Heart right ventricle (tissue), 16 donors: Measurements from ENCODE around the gene FAM168A. TPM values are rescaled to one million over a fixed set of nuclear protein-coding genes. Genes with fewer than 3 reads are reported as not detected.

Experiments
- ATAC-seq, 8 donors: fragments of 200-7000 bp; cut with Tn5 transposase; one replicate each; pipeline ENCODE4 v1.9.1; 2020; ENCODE audit warnings: mild to moderate bottlenecking in 8 of 8, moderate library complexity in 8 of 8, moderate number of reproducible peaks in 1 of 8
- DNase-seq, 2 donors: peaks; one replicate each; pipeline ENCODE4 v3.0.0-alpha.2; 2020
- H3K27ac ChIP-seq, 10 donors: fragments of 200-600 bp; sonication (generic) in 2 of 10; one replicate each; pipeline versions ENCODE4 v1.5.0 to v1.8.0; 2020 to 2022; ENCODE audit warnings: mild to moderate bottlenecking in 3 of 10
- H3K27me3 ChIP-seq, 7 donors: fragments of 200-600 bp; one replicate each; pipeline ENCODE4 v1.8.0; 2021 to 2022; ENCODE audit warnings: mild to moderate bottlenecking in 2 of 7
- H3K36me3 ChIP-seq, 9 donors: fragments of 200-600 bp; sonication (generic) in 1 of 9; one replicate each; pipeline versions ENCODE4 v1.5.0 to v1.8.0; 2020 to 2022; ENCODE audit warnings: mild to moderate bottlenecking in 2 of 9
- H3K4me1 ChIP-seq, 9 donors: fragments of 200-600 bp; sonication (generic) in 1 of 9; one replicate each; pipeline versions ENCODE4 v1.5.0 to v1.8.0; 2020 to 2022; ENCODE audit warnings: mild to moderate bottlenecking in 4 of 9
- H3K4me3 ChIP-seq, 10 donors: fragments of 200-600 bp; sonication (generic) in 2 of 10; one replicate each; pipeline versions ENCODE4 v1.5.0 to v1.8.0; 2020 to 2022; ENCODE audit warnings: mild to moderate bottlenecking in 7 of 10, moderate library complexity in 2 of 10
- H3K9me3 ChIP-seq, 11 donors: fragments of 200-600 bp in 10 of 11; sonication (generic) in 2 of 11; one replicate each; pipeline versions ENCODE4 v1.5.0 to v1.8.0; 2013 to 2022; ENCODE audit warnings: mild to moderate bottlenecking in 2 of 11, control low read depth in 1 of 11, moderate library complexity in 1 of 11
- CTCF ChIP-seq, 9 donors: fragments of 200-600 bp; sonication (generic) in 2 of 9; IDR thresholded peaks; one replicate each; pipeline versions ENCODE4 v1.5.0 to v1.8.0; 2021 to 2022; ENCODE audit warnings: antibody characterized with exemption in 9 of 9, mild to moderate bottlenecking in 5 of 9, moderate library complexity in 1 of 9
- WGBS, 2 donors: extraction: QIAGEN DNeasy Blood & Tissue Kit; methylation state at CpG; one replicate each; pipeline ENCODE4 v1.1.7; 2013; ENCODE audit warnings: inconsistent platforms in 1 of 2; 5-methylcytosine and 5-hydroxymethylcytosine counted together
- intact Hi-C, 10 donors: fragments of 100-400 bp; cut with DNase I; formaldehyde crosslinking; loops; one replicate each; pipeline versions ENCODE4 v1.11.1 to v1.14.2; 2022
- polyA plus RNA-seq, 2 donors: library from polyadenylated mRNA; stranded (reverse); fragments of 200-250 nt; gene quantifications; one replicate each; pipeline ENCODE4 v1.2.3, GENCODE V29; 2013
- total RNA-seq, 10 donors: library from RNA; stranded (reverse); fragmentation: NEBNext Ultra II Directional in 3 of 10; extraction: Animal tissue kit (Norgen Biotek cat#: 25700) in 3 of 10; gene quantifications; one replicate each; pipeline versions ENCODE4 v1.2.1 to v1.2.4, GENCODE V29; 2021 to 2023
- donor health status: Arrhythmogenic right ventricular cardiomyopathy.
- donor health status: ischemic (EF 13 %, LVEDD 7.1; RV severe dilation, severe dysfunction).
- donor health status: healthy with polysubstance abuse.
- donor health status: DM: no; HTN: yes; CAD: no.
- donor health status: DM: no; HTN: no; CAD: no.
- donor health status: ischemic (EF 25% LVEDD 6.9; RV normal size, moderate dysfunction).
- donor health status: ischemic (EF 25% LVEDD 5.7; RV mildly dilated, moderate dysfunction).
- donor health status: healthy.
- donor health status: DM: yes; HTN: yes; CAD: no.
- donor health status: Ischemic cardiomyopathy.
- donor health status: ischemic (EF 35%, LVEDD 5.7; RV mildly dilated, moderate dysfunction).
- donor health status: nonischemic (EF 11% LVEDD 7.7; RV severe dilation, severe dysfunction).
- donor health status: DM: yes; HTN: yes; CAD: no.
- donor health status: PGD.
- donor health status: ischemic (EF 29% LVEDD 5.4; RV normal size, mild dysfunction).
- donor health status: nonischemic (EF 23%, LVEDD 6.1; RV moderate dilation, normal function).

FAM168A gene
- total and polyA plus RNA-seq, 12 donors = 7.9 to 37.1 (median 31.8) TPM

GRCh38 chr11:73467505-73467904 is 130.4 kb downstream of the FAM168A start:
- Histone ChIP-seq H3K36me3 (no peaks in the 10 kb centered on the region), H3K4me1 (peaks cover 10 to 76% (median 61%) of the 10 kb centered on the region in 9 donors), H3K9me3 (no peaks in the 10 kb centered on the region), H3K27me3 (no peaks in the 10 kb centered on the region), H3K27ac (peak overlapping the region in 8 of 10 donors; percentile 5 to 70 (median 46)), H3K4me3 (no peak overlapping the region)
- ATAC-seq (peak in 6 of 8 donors; percentile 49 to 78 (median 62)), DNase-seq (no peak)
- intact Hi-C loops = loop anchor here in 3 of 10 donors (5.0 to 10.0 kb wide), 4 partner anchors 50 to 130 kb away; partner anchors contain the start of gene FAM168A (in 2 of the 3)
- 17 to 55% methylated on average over 2 of the region's 2 CpGs for WGBS, 2 donors
- no peak for TF ChIP-seq CTCF (IDR thresholded peaks at IDR 0.05)

- no peaks in the 10 kb centered on the region for H3K27me3 ChIP-seq
- 91 to 93% methylated on average over 1 of the region's 1 CpG for WGBS, 2 donors
- ATAC-seq = no peak
- H3K4me3 ChIP-seq = no peak overlapping the region
- H3K36me3 ChIP-seq = no peaks in the 10 kb centered on the region
- peak overlapping the region in 6 of 10 donors; percentile 1 to 73 (median 56) for H3K27ac ChIP-seq
- peak in 2 of 9 donors; percentile 8 to 9 for TF ChIP-seq CTCF (IDR thresholded peaks at IDR 0.05)
- peaks cover 10 to 84% (median 69%) of the 10 kb centered on the region in 9 donors for H3K4me1 ChIP-seq
- no peak for DNase-seq
- intact Hi-C loops = loop anchor here in 3 of 10 donors (5.0 to 10.0 kb wide), 4 partner anchors 49 to 131 kb away; partner anchors contain the start of gene FAM168A (in 2 of the 3)
- no peaks in the 10 kb centered on the region for H3K9me3 ChIP-seq
These were observed 131.3 kb downstream of the FAM168A start for GRCh38 chr11:73466643-73467042.

- Histone ChIP-seq H3K4me1 (peaks cover 10 to 92% (median 75%) of the 10 kb centered on the region in 9 donors), H3K27me3 (no peaks in the 10 kb centered on the region), H3K9me3 (no peaks in the 10 kb centered on the region), H3K36me3 (no peaks in the 10 kb centered on the region), H3K27ac (peak overlapping the region in 9 of 10 donors; percentile 4 to 73 (median 60)), H3K4me3 (no peak overlapping the region)
- DNase-seq (no peak), ATAC-seq (no peak)
- 70 to 84% methylated on average over 1 of the region's 1 CpG for WGBS, 2 donors
- no peak for TF ChIP-seq CTCF (IDR thresholded peaks at IDR 0.05)
- intact Hi-C loops = loop anchor here in 3 of 10 donors (5.0 to 10.0 kb wide), 4 partner anchors 49 to 131 kb away; partner anchors contain the start of gene FAM168A (in 2 of the 3)
These were observed 132.0 kb downstream of the FAM168A start for GRCh38 chr11:73465871-73466270.

GRCh38 chr11:73465023-73465675 is 132.8 kb downstream of the FAM168A start:
- Histone ChIP-seq H3K9me3 (no peaks in the 10 kb centered on the region), H3K27me3 (no peaks in the 10 kb centered on the region), H3K4me3 (no peak overlapping the region), H3K36me3 (no peaks in the 10 kb centered on the region), H3K27ac (peak overlapping the region in 9 of 10 donors; percentile 4 to 73 (median 60)), H3K4me1 (peaks cover 10 to 96% (median 73%) of the 10 kb centered on the region in 9 donors)
- DNase-seq (no peak), ATAC-seq (peak; percentile 39 to 82 (median 64))
- WGBS, 2 donors = 86 to 95% methylated on average over 3 of the region's 3 CpGs
- TF ChIP-seq CTCF (IDR thresholded peaks at IDR 0.05) = no peak
- intact Hi-C loops = loop anchor here in 3 of 10 donors (5.0 to 10.0 kb wide), 4 partner anchors 48 to 132 kb away; partner anchors contain the start of gene FAM168A (in 2 of the 3)
